Body of pancreas (tissue), 4 donors: ENCODE data around the gene SEMA3A. TPM values are rescaled to one million over a fixed set of nuclear protein-coding genes. Genes with fewer than 3 reads are reported as not detected.

Experiments
- ATAC-seq: fragments of 150-250 bp; one replicate; pipeline ENCODE4 v1.9.1; 2016
- DNase-seq, 4 donors: peaks; one replicate each; pipeline ENCODE4 v3.0.0-alpha.2; 2019
- H3K27ac ChIP-seq, 4 donors: fragments of 200-600 bp; sonication (generic); 1 replicate in 3 of 4; 2 replicates in 1 of 4; pipeline versions ENCODE4 v1.5.1 to v1.6.1; 2016 to 2019; ENCODE audit warnings: mild to moderate bottlenecking in 1 of 4, mixed read lengths in 1 of 4, moderate library complexity in 1 of 4
- H3K27me3 ChIP-seq, 2 donors: fragments of 200-600 bp; sonication (generic); one replicate each; pipeline ENCODE4 v1.6.0; 2016; ENCODE audit warnings: mild to moderate bottlenecking in 1 of 2
- H3K36me3 ChIP-seq, 2 donors: fragments of 200-600 bp; sonication (generic); replicated peaks in 1 of 2; 2 replicates each; pipeline ENCODE4 v1.5.1; 2016; ENCODE audit warnings: low read depth in 2 of 2; ENCODE audit not compliant: insufficient read depth in 1 of 2
- H3K4me1 ChIP-seq: fragments of 200-600 bp; sonication (generic); one replicate; pipeline ENCODE4 v1.6.0; 2016
- H3K4me3 ChIP-seq, 2 donors: fragments of 200-600 bp; sonication (generic); 1 replicate in 1 of 2; 2 replicates in 1 of 2; pipeline ENCODE4 v1.5.1; 2016 to 2019
- H3K9me3 ChIP-seq, 3 donors: fragments of 200-600 bp; sonication (generic); 1 replicate in 2 of 3; 2 replicates in 1 of 3; pipeline ENCODE4 v1.5.1; 2016
- CTCF ChIP-seq, 7 experiments: fragments of 450-650 bp in 4 of 7; fragments of 200-600 bp in 3 of 7; sonication (generic) in 3 of 7; IDR thresholded peaks; one replicate each; pipeline ENCODE4 v1.5.1; 2016 to 2019; ENCODE audit warnings: antibody characterized with exemption in 7 of 7
- POLR2A ChIP-seq, 3 donors: fragments of 450-650 bp; IDR thresholded peaks; one replicate each; pipeline ENCODE4 v1.6.1; 2016; ENCODE audit warnings: antibody characterized with exemption in 3 of 3, mild to moderate bottlenecking in 2 of 3
- WGBS, 2 donors: methylation state at CpG; one replicate each; pipeline ENCODE4 v1.1.5; 2017; 5-methylcytosine and 5-hydroxymethylcytosine counted together
- intact Hi-C: fragments of 100-400 bp; cut with DNase I; formaldehyde crosslinking; loops from one replicate; pipeline ENCODE4 v1.15.1; 2023
- total RNA-seq, 2 donors: library from RNA; depleted of rRNA; stranded (reverse); fragments of >200 nt; gene quantifications; one replicate each; pipeline ENCODE4 v1.1.0, GENCODE V29; 2016

The SEMA3A gene
- total RNA-seq, 2 donors from 2014 or later, result 0.33 to 2.6 TPM

- Histone ChIP-seq H3K27ac (no peak overlapping the region), H3K27me3 (no peaks in the 10 kb centered on the region), H3K4me1 (no peaks in the 10 kb centered on the region), H3K36me3 (no peaks in the 10 kb centered on the region), H3K4me3 (no peak overlapping the region), H3K9me3 (no peaks in the 10 kb centered on the region)
- intact Hi-C loops, result no loop called here
- 50 to 58% methylated on average over 9 of the region's 9 CpGs for WGBS, 2 donors
- ATAC-seq (no peak), DNase-seq (no peak)
- TF ChIP-seq CTCF (IDR thresholded peaks at IDR 0.05) (no peak), POLR2A (IDR thresholded peaks at IDR 0.05) (no peak)
Measured at GRCh38 chr7:84113906-84114850, 80.4 kb downstream of the SEMA3A start.

GRCh38 chr7:84113286-84113685 lies 81.3 kb downstream of the SEMA3A start:
- no peak for DNase-seq
- no peaks in the 10 kb centered on the region for H3K9me3 ChIP-seq
- H3K27me3 ChIP-seq, result no peaks in the 10 kb centered on the region
- TF ChIP-seq POLR2A (IDR thresholded peaks at IDR 0.05), result no peak
- no peak for TF ChIP-seq CTCF (IDR thresholded peaks at IDR 0.05)
- no peak overlapping the region for H3K27ac ChIP-seq
- H3K4me1 ChIP-seq, result no peaks in the 10 kb centered on the region
- H3K4me3 ChIP-seq, result no peak overlapping the region
- intact Hi-C loops, result no loop called here
- H3K36me3 ChIP-seq, result no peaks in the 10 kb centered on the region
- 60 to 68% methylated on average over 2 of the region's 2 CpGs for WGBS, 2 donors
- no peak for ATAC-seq

GRCh38 chr7:84112771-84113170 lies 81.8 kb downstream of the SEMA3A start:
- Histone ChIP-seq H3K9me3 (no peaks in the 10 kb centered on the region), H3K36me3 (no peaks in the 10 kb centered on the region), H3K4me1 (no peaks in the 10 kb centered on the region), H3K4me3 (no peak overlapping the region), H3K27ac (no peak overlapping the region), H3K27me3 (no peaks in the 10 kb centered on the region)
- 38 to 45% methylated on average over 1 of the region's 1 CpG for WGBS, 2 donors
- no peak for DNase-seq
- intact Hi-C loops, result no loop called here
- TF ChIP-seq POLR2A (IDR thresholded peaks at IDR 0.05), result no peak
- no peak for TF ChIP-seq CTCF (IDR thresholded peaks at IDR 0.05)
- ATAC-seq, result no peak

GRCh38 chr7:84111842-84112241 lies 82.7 kb downstream of the SEMA3A start:
- DNase-seq (no peak), ATAC-seq (no peak)
- intact Hi-C loops, result no loop called here
- Histone ChIP-seq H3K36me3 (no peaks in the 10 kb centered on the region), H3K27me3 (no peaks in the 10 kb centered on the region), H3K4me1 (no peaks in the 10 kb centered on the region), H3K4me3 (no peak overlapping the region), H3K9me3 (no peaks in the 10 kb centered on the region), H3K27ac (no peak overlapping the region)
- TF ChIP-seq CTCF (IDR thresholded peaks at IDR 0.05) (no peak), POLR2A (IDR thresholded peaks at IDR 0.05) (no peak)

GRCh38 chr7:84110400-84110799 lies 84.2 kb downstream of the SEMA3A start:
- WGBS, 2 donors, result 58 to 64% methylated on average over 3 of the region's 3 CpGs
- H3K4me1 ChIP-seq, result no peaks in the 10 kb centered on the region
- no peak for DNase-seq
- no peak for ATAC-seq
- no peak overlapping the region for H3K4me3 ChIP-seq
- H3K9me3 ChIP-seq, result no peaks in the 10 kb centered on the region
- no peaks in the 10 kb centered on the region for H3K27me3 ChIP-seq
- H3K36me3 ChIP-seq, result no peaks in the 10 kb centered on the region
- no peak for TF ChIP-seq POLR2A (IDR thresholded peaks at IDR 0.05)
- no peak for TF ChIP-seq CTCF (IDR thresholded peaks at IDR 0.05)
- intact Hi-C loops, result no loop called here
- H3K27ac ChIP-seq, result no peak overlapping the region
